Ectodermal cell (in vitro differentiated cells): ENCODE measurements around the gene C1QTNF5.

Experiments
- H3K27ac ChIP-seq: 2 replicates; pipeline ENCODE4 v1.7.0; 2013; ENCODE audit warnings: mild to moderate bottlenecking, low read depth, low read length; ENCODE audit not compliant: insufficient read depth, poor library complexity, severe bottlenecking
- H3K27me3 ChIP-seq: 2 replicates; pipeline ENCODE4 v1.7.0; 2013; ENCODE audit warnings: mild to moderate bottlenecking, low read length; ENCODE audit not compliant: insufficient read depth, control insufficient read depth, poor library complexity, severe bottlenecking
- H3K36me3 ChIP-seq: one replicate; pipeline ENCODE4 v1.7.0; 2013; ENCODE audit warnings: low read length; ENCODE audit not compliant: control insufficient read depth, insufficient read depth
- H3K4me1 ChIP-seq: one replicate; pipeline ENCODE4 v1.7.0; 2013; ENCODE audit warnings: low read length; ENCODE audit not compliant: control insufficient read depth, insufficient read depth
- H3K4me3 ChIP-seq: 2 replicates; pipeline ENCODE4 v1.7.0; 2013; ENCODE audit warnings: low read depth, low read length, control low read depth; ENCODE audit not compliant: insufficient read depth
- H3K9me3 ChIP-seq: 2 replicates; pipeline ENCODE4 v1.7.0; 2013; ENCODE audit warnings: mild to moderate bottlenecking, low read length, moderate library complexity; ENCODE audit not compliant: control insufficient read depth
- WGBS, 2 experiments: methylation state at CpG; one replicate each; pipeline ENCODE4 v1.1.7; 2013; ENCODE audit warnings: missing lambda C conversion rate in 2 of 2; 5-methylcytosine and 5-hydroxymethylcytosine counted together

C1QTNF5 gene

GRCh38 chr11:119344291-119345010 lies 3.8 kb upstream of the C1QTNF5 start:
- no peak overlapping the region for H3K27ac ChIP-seq
- 87% methylated on average over 14 of the region's 14 CpGs for WGBS, 2 experiments
- H3K9me3 ChIP-seq: no peaks in the 10 kb centered on the region
- H3K27me3 ChIP-seq: peaks cover 31% of the 10 kb centered on the region
- peaks cover 19% of the 10 kb centered on the region for H3K4me1 ChIP-seq
- H3K36me3 ChIP-seq: no peaks in the 10 kb centered on the region
- H3K4me3 ChIP-seq: no peak overlapping the region

- Histone ChIP-seq H3K4me3 (no peak overlapping the region), H3K27ac (no peak overlapping the region), H3K9me3 (no peaks in the 10 kb centered on the region), H3K36me3 (no peaks in the 10 kb centered on the region), H3K4me1 (peaks cover 19% of the 10 kb centered on the region), H3K27me3 (peaks cover 38% of the 10 kb centered on the region)
- WGBS, 2 experiments: 89 to 93% methylated on average over 7 of the region's 7 CpGs
Observed at GRCh38 chr11:119343726-119344125, 3.0 kb upstream of the C1QTNF5 start.

- H3K4me1 ChIP-seq: peaks cover 24% of the 10 kb centered on the region
- peaks cover 40% of the 10 kb centered on the region for H3K27me3 ChIP-seq
- H3K4me3 ChIP-seq: no peak overlapping the region
- 89 to 90% methylated on average over 10 of the region's 10 CpGs for WGBS, 2 experiments
- no peak overlapping the region for H3K27ac ChIP-seq
- H3K9me3 ChIP-seq: no peaks in the 10 kb centered on the region
- H3K36me3 ChIP-seq: no peaks in the 10 kb centered on the region
Observed at GRCh38 chr11:119342362-119343130, 1.9 kb upstream of the C1QTNF5 start.

- no peak overlapping the region for H3K27ac ChIP-seq
- H3K9me3 ChIP-seq: no peaks in the 10 kb centered on the region
- H3K36me3 ChIP-seq: no peaks in the 10 kb centered on the region
- no peak overlapping the region for H3K4me3 ChIP-seq
- H3K27me3 ChIP-seq: peaks cover 40% of the 10 kb centered on the region
- peaks cover 29% of the 10 kb centered on the region for H3K4me1 ChIP-seq
- whole genome bisulfite sequencing, 2 experiments: 94 to 95% methylated on average over 7 of the region's 7 CpGs
Observed at GRCh38 chr11:119342023-119342300, 1.3 kb upstream of the C1QTNF5 start.

GRCh38 chr11:119341222-119342022 lies 739 bp upstream of the C1QTNF5 start:
- peaks cover 1% of the 10 kb centered on the region for H3K36me3 ChIP-seq
- no peak overlapping the region for H3K27ac ChIP-seq
- H3K4me3 ChIP-seq: no peak overlapping the region
- no peaks in the 10 kb centered on the region for H3K9me3 ChIP-seq
- peaks cover 40% of the 10 kb centered on the region for H3K27me3 ChIP-seq
- H3K4me1 ChIP-seq: peaks cover 29% of the 10 kb centered on the region
- WGBS, 2 experiments: 42 to 47% methylated on average over 16 of the region's 16 CpGs

GRCh38 chr11:119339589-119340334 lies 921 bp downstream of the C1QTNF5 start:
- H3K4me1 ChIP-seq: peaks cover 45% of the 10 kb centered on the region
- H3K9me3 ChIP-seq: no peaks in the 10 kb centered on the region
- peaks cover 40% of the 10 kb centered on the region for H3K27me3 ChIP-seq
- H3K27ac ChIP-seq: no peak overlapping the region
- 5 to 7% methylated on average over 86 of the region's 86 CpGs for WGBS, 2 experiments
- H3K36me3 ChIP-seq: peaks cover 5% of the 10 kb centered on the region
- peak overlapping the region; percentile 39 for H3K4me3 ChIP-seq

GRCh38 chr11:119338965-119339588 lies 1.6 kb downstream of the C1QTNF5 start:
- Histone ChIP-seq H3K4me3 (peak overlapping the region; percentile 39), H3K27me3 (peaks cover 40% of the 10 kb centered on the region), H3K27ac (no peak overlapping the region), H3K36me3 (peaks cover 5% of the 10 kb centered on the region), H3K4me1 (peaks cover 45% of the 10 kb centered on the region), H3K9me3 (no peaks in the 10 kb centered on the region)
- 62 to 63% methylated on average over 11 of the region's 11 CpGs for WGBS, 2 experiments

- H3K27me3 ChIP-seq: peaks cover 40% of the 10 kb centered on the region
- no peaks in the 10 kb centered on the region for H3K9me3 ChIP-seq
- peaks cover 5% of the 10 kb centered on the region for H3K36me3 ChIP-seq
- H3K27ac ChIP-seq: peak overlapping the region; percentile 90
- H3K4me1 ChIP-seq: peaks cover 45% of the 10 kb centered on the region
- WGBS, 2 experiments: 7 to 8% methylated on average over 17 of the region's 17 CpGs
- H3K4me3 ChIP-seq: peak overlapping the region; percentile 24
Observed at GRCh38 chr11:119338318-119338890, 2.3 kb downstream of the C1QTNF5 start.

GRCh38 chr11:119337581-119338317 lies 2.9 kb downstream of the C1QTNF5 start:
- H3K9me3 ChIP-seq: no peaks in the 10 kb centered on the region
- peaks cover 45% of the 10 kb centered on the region for H3K4me1 ChIP-seq
- peaks cover 5% of the 10 kb centered on the region for H3K36me3 ChIP-seq
- 19 to 25% methylated on average over 9 of the region's 9 CpGs for WGBS, 2 experiments
- peak overlapping the region; percentile 24 for H3K4me3 ChIP-seq
- peak overlapping the region; percentile 90 for H3K27ac ChIP-seq
- peaks cover 39% of the 10 kb centered on the region for H3K27me3 ChIP-seq
